ENCODE measurements around the gene SDR9C7.

The SDR9C7 gene

GRCh38 chr12:56874821-56875220, 59.4 kb downstream of the SDR9C7 start:
- no peak for DNase-seq (ENCODE audit: low read depth)

DNA sequence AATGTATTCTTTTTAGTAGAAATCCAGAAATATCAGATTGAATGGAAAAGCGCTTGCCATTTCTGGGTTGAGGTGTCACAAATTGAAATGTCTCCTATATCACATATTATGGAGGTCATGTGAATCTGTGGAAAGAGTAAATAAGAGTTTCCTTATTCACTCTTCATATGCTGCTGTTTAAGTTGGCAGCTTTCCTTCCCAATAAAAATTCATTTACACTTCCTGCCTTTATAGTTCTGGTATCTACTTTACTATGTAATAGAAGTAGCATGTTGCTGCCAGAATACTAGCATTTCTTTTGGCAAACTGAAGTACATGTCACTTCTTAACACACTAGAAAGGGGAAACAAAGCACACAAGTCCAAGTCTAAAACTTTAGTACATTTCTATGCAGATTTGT, 60.8 kb downstream of the SDR9C7 start:
- DNase-seq (ENCODE audit: low read depth), result no peak

Measured in amniotic epithelial cell (primary cell).